ENCODE measurements around the gene SLC25A41. TPM values are rescaled to one million over a fixed set of nuclear protein-coding genes. Genes with fewer than 3 reads are reported as not detected.
A peak's percentile ranks its signal among the peaks of the same experiment; 100 is the strongest.

The SLC25A41 gene
- total RNA-seq, 1 experiment from 2014 or later = 1.4 TPM

DNA sequence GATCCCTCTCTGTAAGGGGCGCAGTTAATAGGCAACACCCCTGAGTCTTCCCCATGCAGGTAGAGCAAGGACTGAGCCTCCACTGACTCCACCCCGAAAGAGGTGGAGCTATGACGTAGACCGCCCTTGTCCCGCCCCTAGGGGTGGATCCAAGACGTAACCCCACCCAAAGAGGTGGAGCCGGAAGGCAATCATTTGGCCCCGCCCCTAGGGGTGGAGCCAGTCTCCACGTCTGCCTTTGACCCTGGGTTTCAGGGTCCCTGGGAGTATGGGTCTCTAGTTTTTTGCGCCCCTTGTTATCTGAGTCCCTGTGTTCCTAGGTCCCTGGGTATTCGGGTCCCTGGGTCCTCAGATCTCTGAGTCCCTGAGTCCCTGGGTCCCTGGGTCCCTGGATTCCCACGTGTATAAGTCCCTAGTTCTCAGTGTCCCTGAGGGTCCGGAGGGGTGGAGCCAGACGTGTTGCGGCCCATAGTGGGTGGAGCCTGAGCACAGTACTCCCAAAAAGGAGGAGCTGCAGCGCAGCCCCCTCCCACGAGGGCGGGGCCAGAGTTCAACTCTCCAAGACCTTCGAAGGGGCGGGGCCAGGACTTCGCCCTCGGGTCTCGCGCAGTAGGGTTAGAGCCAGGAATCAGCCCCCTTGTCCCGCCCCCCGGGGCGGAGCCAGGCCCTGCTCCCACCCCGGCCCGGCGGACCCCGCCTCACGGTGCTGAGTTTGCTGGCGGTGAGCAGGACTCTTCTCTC is 42.8 kb upstream of the SLC25A41 start:
- no peaks in the 10 kb centered on the region for H3K9me3 Mint-ChIP-seq (ENCODE audit: low read depth, unreplicated experiment)
- TF ChIP-seq, protein P1, sequence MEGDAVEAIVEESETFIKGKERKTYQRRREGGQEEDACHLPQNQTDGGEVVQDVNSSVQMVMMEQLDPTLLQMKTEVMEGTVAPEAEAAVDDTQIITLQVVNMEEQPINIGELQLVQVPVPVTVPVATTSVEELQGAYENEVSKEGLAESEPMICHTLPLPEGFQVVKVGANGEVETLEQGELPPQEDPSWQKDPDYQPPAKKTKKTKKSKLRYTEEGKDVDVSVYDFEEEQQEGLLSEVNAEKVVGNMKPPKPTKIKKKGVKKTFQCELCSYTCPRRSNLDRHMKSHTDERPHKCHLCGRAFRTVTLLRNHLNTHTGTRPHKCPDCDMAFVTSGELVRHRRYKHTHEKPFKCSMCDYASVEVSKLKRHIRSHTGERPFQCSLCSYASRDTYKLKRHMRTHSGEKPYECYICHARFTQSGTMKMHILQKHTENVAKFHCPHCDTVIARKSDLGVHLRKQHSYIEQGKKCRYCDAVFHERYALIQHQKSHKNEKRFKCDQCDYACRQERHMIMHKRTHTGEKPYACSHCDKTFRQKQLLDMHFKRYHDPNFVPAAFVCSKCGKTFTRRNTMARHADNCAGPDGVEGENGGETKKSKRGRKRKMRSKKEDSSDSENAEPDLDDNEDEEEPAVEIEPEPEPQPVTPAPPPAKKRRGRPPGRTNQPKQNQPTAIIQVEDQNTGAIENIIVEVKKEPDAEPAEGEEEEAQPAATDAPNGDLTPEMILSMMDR (IDR thresholded peaks at IDR 0.05; ENCODE audit: unreplicated experiment) = no peak
- CTCF ChIA-PET = no interaction called here
- H3K27ac Mint-ChIP-seq (ENCODE audit: unreplicated experiment) = no peak overlapping the region
- peaks cover 6% of the 10 kb centered on the region for H3K4me1 Mint-ChIP-seq (ENCODE audit: low read depth, unreplicated experiment)
- intact Hi-C loops (cut with micrococcal nuclease; ENCODE audit: unreplicated experiment) = no loop called here
- H3K4me3 Mint-ChIP-seq (ENCODE audit: low read depth, unreplicated experiment) = no peak overlapping the region
- H3K27me3 Mint-ChIP-seq (ENCODE audit: unreplicated experiment) = peaks cover 18% of the 10 kb centered on the region
- no TSS peak for BruUV-seq (replicated peaks)
- H3K36me3 Mint-ChIP-seq (ENCODE audit: insufficient read depth, unreplicated experiment) = peaks cover 5% of the 10 kb centered on the region
- DNase-seq = peak; percentile 43

DNA sequence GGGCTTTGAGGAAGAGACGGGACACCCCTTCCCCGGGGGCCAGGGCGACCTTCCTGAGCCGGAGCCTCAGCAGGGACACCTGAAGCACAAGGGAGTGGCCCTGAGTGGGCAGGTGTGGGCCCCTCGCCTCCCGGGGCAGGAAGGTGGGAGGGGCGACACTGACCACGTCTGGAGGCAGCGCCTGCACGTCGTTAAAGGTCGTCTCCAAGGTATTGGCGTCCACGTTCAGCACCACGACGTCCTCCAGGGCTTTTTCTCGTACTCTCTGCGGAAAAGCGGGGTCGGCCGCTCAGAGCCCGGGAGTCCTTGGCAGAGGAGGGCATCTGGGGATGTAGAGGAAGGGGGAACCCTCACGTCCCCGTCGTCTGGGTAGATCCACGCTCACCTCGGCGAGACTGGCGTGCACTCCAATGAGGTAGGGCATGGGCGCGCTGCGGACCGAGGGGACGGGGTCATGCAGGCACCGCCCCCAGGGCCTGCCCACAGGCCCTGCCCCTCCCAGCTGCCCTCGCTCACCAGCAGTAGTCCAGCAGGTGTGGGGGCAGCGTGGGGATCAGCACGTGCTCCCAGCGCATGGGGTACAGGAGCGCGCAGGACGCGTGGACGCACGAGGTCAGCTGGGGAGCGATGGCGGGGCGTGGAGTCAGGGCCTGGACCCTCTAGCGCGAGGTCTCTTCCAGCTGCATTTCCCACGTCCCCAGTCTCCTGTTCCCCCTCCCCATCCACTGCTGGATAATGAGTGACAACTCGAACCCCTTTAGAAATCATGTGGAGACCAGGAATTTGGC is 42.0 kb upstream of the SLC25A41 start:
- Mint-ChIP-seq H3K9me3 (ENCODE audit: low read depth, unreplicated experiment) (no peaks in the 10 kb centered on the region), H3K4me3 (ENCODE audit: low read depth, unreplicated experiment) (no peak overlapping the region), H3K27me3 (ENCODE audit: unreplicated experiment) (peaks cover 12% of the 10 kb centered on the region), H3K27ac (ENCODE audit: unreplicated experiment) (no peak overlapping the region), H3K36me3 (ENCODE audit: insufficient read depth, unreplicated experiment) (peaks cover 5% of the 10 kb centered on the region), H3K4me1 (ENCODE audit: low read depth, unreplicated experiment) (peaks cover 6% of the 10 kb centered on the region)
- no peak for DNase-seq
- CTCF ChIA-PET = no interaction called here
- intact Hi-C loops (cut with micrococcal nuclease; ENCODE audit: unreplicated experiment) = no loop called here
- no TSS peak for BruUV-seq (replicated peaks)
- TF ChIP-seq, protein P1 (IDR thresholded peaks at IDR 0.05; ENCODE audit: unreplicated experiment) = no peak

DNA sequence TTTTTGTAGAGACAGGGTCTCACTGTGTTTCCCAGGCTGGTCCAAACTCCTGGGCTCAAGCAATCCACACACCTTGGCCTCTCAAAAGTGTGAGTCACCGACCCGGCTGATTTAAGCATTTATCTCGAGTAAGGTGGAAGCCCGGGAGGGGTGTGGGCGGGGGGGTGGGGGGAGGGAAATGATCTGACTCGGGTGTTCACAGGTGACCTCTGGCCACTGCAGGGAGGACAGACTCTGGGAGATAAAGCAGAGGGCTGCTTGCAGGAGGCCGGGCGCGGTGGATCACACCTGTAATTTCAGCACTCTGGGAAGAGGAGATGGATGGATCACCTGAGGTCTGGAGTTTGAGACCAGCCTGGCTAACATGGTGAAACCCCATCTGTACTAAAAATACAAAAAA is 40.1 kb upstream of the SLC25A41 start:
- H3K27ac Mint-ChIP-seq (ENCODE audit: unreplicated experiment) = no peak overlapping the region
- H3K36me3 Mint-ChIP-seq (ENCODE audit: insufficient read depth, unreplicated experiment) = peaks cover 7% of the 10 kb centered on the region
- no peak for DNase-seq
- intact Hi-C loops (cut with micrococcal nuclease; ENCODE audit: unreplicated experiment) = no loop called here
- CTCF ChIA-PET = no interaction called here
- no peaks in the 10 kb centered on the region for H3K27me3 Mint-ChIP-seq (ENCODE audit: unreplicated experiment)
- H3K9me3 Mint-ChIP-seq (ENCODE audit: low read depth, unreplicated experiment) = no peaks in the 10 kb centered on the region
- TF ChIP-seq, protein P1 (IDR thresholded peaks at IDR 0.05; ENCODE audit: unreplicated experiment) = no peak
- BruUV-seq (replicated peaks) = no TSS peak
- H3K4me1 Mint-ChIP-seq (ENCODE audit: low read depth, unreplicated experiment) = peaks cover 6% of the 10 kb centered on the region
- no peak overlapping the region for H3K4me3 Mint-ChIP-seq (ENCODE audit: low read depth, unreplicated experiment)

DNA sequence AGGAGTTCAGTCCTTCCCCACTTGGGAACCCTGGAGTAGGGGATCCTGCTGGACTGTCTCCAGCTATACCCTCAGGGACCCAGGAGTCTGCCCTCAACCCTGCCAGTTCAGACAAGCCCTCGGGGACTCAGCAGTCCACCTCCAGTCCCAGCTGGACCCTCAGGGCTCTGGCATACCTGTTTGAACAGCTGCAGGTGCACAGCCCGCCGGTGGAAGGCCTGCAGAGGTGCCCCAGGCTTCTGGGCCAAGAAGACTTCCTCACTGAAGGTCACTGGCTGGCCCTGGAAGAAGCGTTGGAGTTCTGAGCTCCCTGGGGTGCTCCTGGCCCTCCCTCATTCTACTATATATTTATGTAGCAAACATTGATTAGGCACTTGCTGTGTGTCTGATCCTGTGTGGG is 39.1 kb upstream of the SLC25A41 start:
- H3K27ac Mint-ChIP-seq (ENCODE audit: unreplicated experiment) = no peak overlapping the region
- TF ChIP-seq, protein P1 (IDR thresholded peaks at IDR 0.05; ENCODE audit: unreplicated experiment) = no peak
- peaks cover 6% of the 10 kb centered on the region for H3K4me1 Mint-ChIP-seq (ENCODE audit: low read depth, unreplicated experiment)
- peaks cover 14% of the 10 kb centered on the region for H3K36me3 Mint-ChIP-seq (ENCODE audit: insufficient read depth, unreplicated experiment)
- intact Hi-C loops (cut with micrococcal nuclease; ENCODE audit: unreplicated experiment) = no loop called here
- BruUV-seq (replicated peaks) = no TSS peak
- CTCF ChIA-PET = no interaction called here
- H3K4me3 Mint-ChIP-seq (ENCODE audit: low read depth, unreplicated experiment) = no peak overlapping the region
- no peaks in the 10 kb centered on the region for H3K27me3 Mint-ChIP-seq (ENCODE audit: unreplicated experiment)
- no peaks in the 10 kb centered on the region for H3K9me3 Mint-ChIP-seq (ENCODE audit: low read depth, unreplicated experiment)
- no peak for DNase-seq
